Calu3 (cell line): ENCODE results near the gene TNNT2. TPM values are rescaled to one million over a fixed set of nuclear protein-coding genes. Genes with fewer than 3 reads are reported as not detected.

ENCODE experiments used
- BruUV-seq: library from RNA; stranded (reverse); fragments of 400-500 nt; replicated peaks from 2 replicates; lab custom pipeline; 2021; lab: Mats Ljungman, UMichigan
- CTCF ChIA-PET: fragments of 300-600 bp; sonication (Branson Sonifier 250); formaldehyde crosslinking; loops from one replicate; lab custom pipeline; 2022; ENCODE audit warnings: antibody characterized with exemption; lab: Charles Lee
- DNase-seq: peaks from one replicate; pipeline ENCODE4 v3.0.0; 2022
- H3K27ac Mint-ChIP-seq: one replicate; pipeline ENCODE4 v1.8.0; 2022; ENCODE audit warnings: mixed read lengths; ENCODE audit not compliant: unreplicated experiment
- H3K27me3 Mint-ChIP-seq: one replicate; pipeline ENCODE4 v1.8.0; 2022; ENCODE audit warnings: mixed read lengths; ENCODE audit not compliant: unreplicated experiment
- H3K36me3 Mint-ChIP-seq: one replicate; pipeline ENCODE4 v1.8.0; 2022; ENCODE audit warnings: mild to moderate bottlenecking, moderate library complexity, mixed read lengths; ENCODE audit not compliant: insufficient read depth, unreplicated experiment
- H3K4me1 Mint-ChIP-seq: one replicate; pipeline ENCODE4 v1.8.0; 2022; ENCODE audit warnings: mild to moderate bottlenecking, low read depth, mixed read lengths; ENCODE audit not compliant: unreplicated experiment
- H3K4me3 Mint-ChIP-seq: one replicate; pipeline ENCODE4 v1.8.0; 2022; ENCODE audit warnings: mild to moderate bottlenecking, low read depth, moderate library complexity, mixed read lengths; ENCODE audit not compliant: unreplicated experiment
- H3K9me3 Mint-ChIP-seq: one replicate; pipeline ENCODE4 v1.8.0; 2022; ENCODE audit warnings: low read depth, mixed read lengths; ENCODE audit not compliant: unreplicated experiment
- intact Hi-C: fragments of 100-400 bp; cut with micrococcal nuclease; formaldehyde crosslinking; loops from one replicate; pipeline ENCODE4 v1.10.0; 2022; ENCODE audit not compliant: unreplicated experiment
- total RNA-seq: library from RNA; stranded (reverse); gene quantifications from 2 replicates; pipeline ENCODE4 v1.2.3, GENCODE V29; 2022
- TF ChIP-seq, protein P1 (sequence below): fragments of 200-600 bp; IDR thresholded peaks from one replicate; pipeline ENCODE4 v1.8.0; 2022; ENCODE audit warnings: antibody characterized with exemption; ENCODE audit not compliant: unreplicated experiment

TNNT2 gene
- total RNA-seq, 1 experiment from 2014 or later = 1.4 TPM

DNA sequence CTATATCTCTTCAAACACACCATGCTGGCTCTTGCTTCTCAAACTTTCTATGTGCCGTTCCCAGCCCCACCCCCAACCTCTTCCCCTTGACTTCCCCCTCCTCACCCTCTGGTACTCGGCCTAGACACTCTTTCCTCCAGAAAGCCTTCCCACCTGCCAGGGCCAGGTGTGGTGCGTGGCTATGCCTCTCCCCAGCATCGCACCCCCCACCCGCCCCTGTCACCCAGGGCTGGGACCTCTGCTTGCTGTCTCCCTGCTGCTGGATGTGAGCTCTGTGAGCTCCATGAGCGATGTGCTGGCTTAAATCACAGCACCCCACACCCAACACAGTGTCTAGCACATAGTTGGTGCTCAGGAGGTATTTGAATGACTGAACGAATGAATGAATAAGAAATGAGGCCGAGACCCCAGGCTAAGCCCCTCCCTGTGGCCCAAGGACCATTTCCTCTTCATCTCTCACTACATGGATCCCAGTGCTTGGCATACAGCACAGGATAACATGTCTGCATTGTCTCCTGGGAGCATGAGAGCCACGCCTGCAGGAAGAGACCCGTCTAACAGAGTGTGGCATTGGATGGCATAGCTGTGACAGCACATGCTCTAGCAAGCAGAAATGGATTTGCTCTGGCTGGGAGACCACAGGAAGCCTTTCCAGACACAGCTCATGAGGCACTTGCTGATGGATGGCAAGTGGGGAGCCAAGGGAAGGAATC lies 19.7 kb downstream of the TNNT2 start:
- Mint-ChIP-seq H3K27ac (no peak overlapping the region), H3K9me3 (no peaks in the 10 kb centered on the region), H3K4me1 (no peaks in the 10 kb centered on the region), H3K27me3 (peaks cover 80% of the 10 kb centered on the region), H3K36me3 (no peaks in the 10 kb centered on the region), H3K4me3 (no peak overlapping the region)
- intact Hi-C loops = no loop called here
- BruUV-seq = no TSS peak
- CTCF ChIA-PET = interaction anchor here (0.6 to 2.9 kb wide), 2 partner anchors 10 to 386 kb away, joined by 3 to 10 read pairs; no protein-coding TSS in a partner anchor
- DNase-seq = no peak
- TF ChIP-seq, protein P1, sequence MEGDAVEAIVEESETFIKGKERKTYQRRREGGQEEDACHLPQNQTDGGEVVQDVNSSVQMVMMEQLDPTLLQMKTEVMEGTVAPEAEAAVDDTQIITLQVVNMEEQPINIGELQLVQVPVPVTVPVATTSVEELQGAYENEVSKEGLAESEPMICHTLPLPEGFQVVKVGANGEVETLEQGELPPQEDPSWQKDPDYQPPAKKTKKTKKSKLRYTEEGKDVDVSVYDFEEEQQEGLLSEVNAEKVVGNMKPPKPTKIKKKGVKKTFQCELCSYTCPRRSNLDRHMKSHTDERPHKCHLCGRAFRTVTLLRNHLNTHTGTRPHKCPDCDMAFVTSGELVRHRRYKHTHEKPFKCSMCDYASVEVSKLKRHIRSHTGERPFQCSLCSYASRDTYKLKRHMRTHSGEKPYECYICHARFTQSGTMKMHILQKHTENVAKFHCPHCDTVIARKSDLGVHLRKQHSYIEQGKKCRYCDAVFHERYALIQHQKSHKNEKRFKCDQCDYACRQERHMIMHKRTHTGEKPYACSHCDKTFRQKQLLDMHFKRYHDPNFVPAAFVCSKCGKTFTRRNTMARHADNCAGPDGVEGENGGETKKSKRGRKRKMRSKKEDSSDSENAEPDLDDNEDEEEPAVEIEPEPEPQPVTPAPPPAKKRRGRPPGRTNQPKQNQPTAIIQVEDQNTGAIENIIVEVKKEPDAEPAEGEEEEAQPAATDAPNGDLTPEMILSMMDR = no peak

DNA sequence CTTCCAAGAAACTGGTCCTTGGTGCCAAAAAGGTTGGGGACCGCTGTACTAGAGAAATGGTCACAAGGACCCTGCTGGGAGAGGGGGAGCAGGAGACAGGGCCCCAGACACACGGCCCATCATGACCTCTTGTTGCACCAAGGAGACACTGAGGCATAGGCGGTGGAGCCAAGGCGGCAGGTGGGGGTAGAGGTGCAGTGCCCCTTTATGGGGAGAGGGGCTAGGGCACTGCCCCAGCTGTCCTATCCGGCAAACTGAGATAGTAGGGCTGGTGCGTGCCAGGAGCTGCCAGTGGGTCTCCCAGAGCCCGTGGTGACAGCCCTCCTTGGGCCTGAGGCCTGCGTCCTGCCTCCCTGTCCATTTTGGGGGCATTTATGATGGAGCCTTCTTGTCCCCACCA lies 20.3 kb downstream of the TNNT2 start:
- DNase-seq = no peak
- no peaks in the 10 kb centered on the region for H3K9me3 Mint-ChIP-seq
- CTCF ChIA-PET = interaction anchor here (2.9 kb wide), 1 partner anchor 10 kb away, joined by 10 read pairs; no protein-coding TSS in a partner anchor
- intact Hi-C loops = no loop called here
- peaks cover 76% of the 10 kb centered on the region for H3K27me3 Mint-ChIP-seq
- no peaks in the 10 kb centered on the region for H3K4me1 Mint-ChIP-seq
- no TSS peak for BruUV-seq
- no peaks in the 10 kb centered on the region for H3K36me3 Mint-ChIP-seq
- no peak overlapping the region for H3K4me3 Mint-ChIP-seq
- TF ChIP-seq, protein P1 = no peak
- H3K27ac Mint-ChIP-seq = no peak overlapping the region

DNA sequence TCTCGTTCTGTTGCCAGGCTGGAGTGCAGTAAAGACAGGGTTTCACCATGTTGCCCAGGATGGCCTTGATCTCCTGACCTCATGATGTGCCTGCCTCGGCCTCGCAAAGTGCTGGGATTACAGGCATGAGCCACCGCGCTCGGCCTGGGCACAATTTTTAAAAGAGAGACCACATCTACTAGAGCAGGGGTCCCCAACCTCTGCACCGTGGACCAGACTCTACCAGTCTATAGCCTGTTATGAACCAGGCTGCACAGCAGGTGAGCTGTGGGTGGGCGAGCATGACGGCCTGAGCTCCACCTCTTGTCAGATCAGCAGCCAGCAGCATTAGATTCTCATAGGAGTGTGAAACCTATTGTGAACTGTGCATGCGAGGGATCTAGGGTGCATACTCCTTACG lies 20.8 kb downstream of the TNNT2 start:
- peaks cover 76% of the 10 kb centered on the region for H3K27me3 Mint-ChIP-seq
- no peaks in the 10 kb centered on the region for H3K9me3 Mint-ChIP-seq
- intact Hi-C loops = no loop called here

DNA sequence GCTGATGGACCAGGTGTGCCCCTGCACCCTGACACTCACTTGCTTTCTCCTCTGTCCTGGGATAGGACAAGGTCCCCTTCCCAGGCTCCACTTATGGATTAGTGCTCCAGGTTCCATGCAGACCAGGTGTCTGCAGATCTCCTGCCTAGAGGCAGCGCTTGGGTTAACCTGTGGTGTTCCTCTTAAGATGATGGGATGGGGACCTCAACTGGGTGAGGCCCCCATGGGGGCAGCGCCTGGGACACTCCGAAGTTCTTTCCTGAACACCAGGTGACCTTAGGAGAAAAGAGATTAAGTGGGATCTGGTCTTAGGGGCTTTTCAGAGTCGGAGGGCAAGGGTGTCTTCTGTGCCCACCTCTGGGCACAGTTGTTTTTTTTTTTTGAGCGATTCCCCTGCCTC lies 21.2 kb downstream of the TNNT2 start:
- H3K9me3 Mint-ChIP-seq = no peaks in the 10 kb centered on the region
- H3K4me1 Mint-ChIP-seq = no peaks in the 10 kb centered on the region
- H3K27ac Mint-ChIP-seq = no peak overlapping the region
- H3K27me3 Mint-ChIP-seq = peaks cover 76% of the 10 kb centered on the region
- DNase-seq = no peak
- TF ChIP-seq, protein P1 = no peak
- H3K36me3 Mint-ChIP-seq = no peaks in the 10 kb centered on the region
- H3K4me3 Mint-ChIP-seq = no peak overlapping the region
- intact Hi-C loops = no loop called here
- CTCF ChIA-PET = interaction anchor here (2.9 kb wide), 1 partner anchor 9 kb away, joined by 10 read pairs; no protein-coding TSS in a partner anchor
- no TSS peak for BruUV-seq

More for the DNA sequence above, 20.8 kb downstream of the TNNT2 start:
- no peak for DNase-seq
- TF ChIP-seq, protein P1 = no peak
- CTCF ChIA-PET = interaction anchor here (2.9 kb wide), 1 partner anchor 9 kb away, joined by 10 read pairs; no protein-coding TSS in a partner anchor
- H3K27ac Mint-ChIP-seq = no peak overlapping the region
- no TSS peak for BruUV-seq
- H3K4me1 Mint-ChIP-seq = no peaks in the 10 kb centered on the region
- H3K4me3 Mint-ChIP-seq = no peak overlapping the region
- no peaks in the 10 kb centered on the region for H3K36me3 Mint-ChIP-seq
